HG02623 (cell line): ENCODE results near the gene DAAM2.

Experiments used
- ATAC-seq: cut with Tn5 transposase; IDR thresholded peaks from one replicate; pipeline ENCODE4 v1.9.1; 2021; ENCODE audit warnings: moderate library complexity; ENCODE audit not compliant: unreplicated experiment

The DAAM2 gene

GRCh38 chr6:39816747-39817146 lies 24.6 kb downstream of the DAAM2 start:
- no peak for ATAC-seq

- ATAC-seq = no peak
Measured at GRCh38 chr6:39818695-39819094, 26.5 kb downstream of the DAAM2 start.

GRCh38 chr6:39819228-39819627 lies 27.1 kb downstream of the DAAM2 start:
- ATAC-seq = no peak

GRCh38 chr6:39819676-39820075 lies 27.5 kb downstream of the DAAM2 start:
- ATAC-seq = no peak

- no peak for ATAC-seq
Measured at GRCh38 chr6:39820553-39820952, 28.4 kb downstream of the DAAM2 start.

- ATAC-seq = no peak
Measured at GRCh38 chr6:39821046-39821740, 29.0 kb downstream of the DAAM2 start.

GRCh38 chr6:39821742-39822532 lies 29.8 kb downstream of the DAAM2 start:
- no peak for ATAC-seq

GRCh38 chr6:39822846-39823815 lies 31.0 kb downstream of the DAAM2 start:
- ATAC-seq = no peak

- no peak for ATAC-seq
Measured at GRCh38 chr6:39824030-39824926, 32.1 kb downstream of the DAAM2 start.

GRCh38 chr6:39829331-39829730 lies 37.2 kb downstream of the DAAM2 start:
- no peak for ATAC-seq

GRCh38 chr6:39830444-39830843 lies 38.3 kb downstream of the DAAM2 start:
- no peak for ATAC-seq

GRCh38 chr6:39831701-39832100 lies 39.5 kb downstream of the DAAM2 start:
- ATAC-seq = no peak

- ATAC-seq = no peak
Measured at GRCh38 chr6:39834278-39834677, 42.1 kb downstream of the DAAM2 start.

- ATAC-seq = no peak
Measured at GRCh38 chr6:39834866-39835265, 42.7 kb downstream of the DAAM2 start.

GRCh38 chr6:39835821-39836295 lies 43.7 kb downstream of the DAAM2 start:
- no peak for ATAC-seq

GRCh38 chr6:39836606-39837005 lies 44.4 kb downstream of the DAAM2 start:
- ATAC-seq = no peak

- ATAC-seq = no peak
Measured at GRCh38 chr6:39839445-39839844, 47.3 kb downstream of the DAAM2 start.

- no peak for ATAC-seq
Measured at GRCh38 chr6:39840781-39841180, 48.6 kb downstream of the DAAM2 start.

- ATAC-seq = no peak
Measured at GRCh38 chr6:39841291-39841690, 49.1 kb downstream of the DAAM2 start.

GRCh38 chr6:39841923-39842322 lies 49.7 kb downstream of the DAAM2 start:
- no peak for ATAC-seq
